ENCODE results near the gene PPDPF.
A peak's percentile ranks its signal among the peaks of the same experiment; 100 is the strongest.

PPDPF gene

GRCh38 chr20:63487781-63488241 lies 32.8 kb upstream of the PPDPF start:
- DNase-seq, result no peak

GRCh38 chr20:63488315-63489251 lies 32.0 kb upstream of the PPDPF start:
- no peak for DNase-seq

DNA sequence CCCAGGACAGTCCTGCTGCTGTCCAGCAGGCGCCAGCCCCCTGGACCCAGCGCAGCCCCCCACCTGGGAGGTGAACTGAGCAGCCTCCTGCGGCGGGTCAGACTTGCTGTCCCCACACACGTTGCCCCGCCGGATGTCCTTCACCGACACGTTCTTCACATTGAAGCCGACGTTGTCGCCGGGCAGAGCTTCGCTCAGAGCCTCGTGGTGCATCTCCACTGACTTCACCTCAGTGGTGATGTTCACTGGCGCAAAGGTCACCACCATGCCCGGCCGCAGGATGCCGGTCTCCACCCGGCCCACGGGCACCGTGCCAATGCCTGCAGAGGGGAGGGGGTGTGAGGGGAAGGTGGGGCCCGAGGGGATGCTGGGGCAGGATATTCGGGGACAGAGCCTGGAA lies 30.1 kb upstream of the PPDPF start:
- DNase-seq, result no peak

DNA sequence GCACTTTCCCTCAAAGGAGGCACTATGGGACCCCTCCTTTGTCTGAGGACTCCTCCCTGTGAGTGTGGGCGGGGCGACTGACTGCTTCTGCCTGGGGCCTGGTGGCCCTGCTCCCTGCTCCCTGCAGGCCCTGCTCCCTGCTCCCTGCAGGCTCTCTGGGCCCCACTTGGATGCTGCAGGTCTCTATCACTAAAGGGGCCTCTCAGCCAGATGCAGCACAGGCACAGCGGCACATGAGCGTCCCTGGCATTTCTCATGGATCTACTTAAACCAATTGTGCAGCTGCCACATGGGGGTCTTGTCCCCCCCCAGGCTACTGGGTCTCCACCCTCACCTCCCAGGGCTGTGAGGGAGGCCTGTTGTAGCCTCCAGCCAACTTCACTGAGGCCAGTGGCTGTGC lies 29.5 kb upstream of the PPDPF start:
- DNase-seq, result no peak

DNA sequence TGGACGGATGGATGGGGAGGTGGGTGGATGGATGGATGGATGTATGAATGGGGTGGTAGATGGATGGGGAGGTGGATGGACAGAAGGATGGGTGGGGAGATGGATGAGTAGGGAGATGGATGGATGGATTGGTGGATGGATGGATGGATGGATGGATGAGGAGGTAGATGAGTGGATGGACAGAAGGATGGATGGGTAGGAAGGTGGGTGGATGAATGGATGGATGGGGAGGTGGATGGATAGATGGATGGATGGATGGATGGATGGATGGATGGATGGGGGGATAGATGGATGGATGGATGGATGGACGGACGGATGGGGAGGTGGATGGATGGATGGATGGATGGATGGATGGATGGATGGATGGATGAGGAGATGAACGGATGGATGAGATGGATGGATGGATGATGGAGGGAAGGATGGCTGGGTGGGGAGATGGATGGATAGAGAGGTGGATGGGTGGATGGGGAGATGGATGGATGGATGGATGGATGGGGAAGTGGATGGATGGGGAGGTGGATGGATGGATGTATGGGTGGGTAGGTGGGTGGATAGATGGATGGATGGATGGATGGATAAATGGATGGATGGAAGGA lies 28.8 kb upstream of the PPDPF start:
- DNase-seq, result no peak

DNA sequence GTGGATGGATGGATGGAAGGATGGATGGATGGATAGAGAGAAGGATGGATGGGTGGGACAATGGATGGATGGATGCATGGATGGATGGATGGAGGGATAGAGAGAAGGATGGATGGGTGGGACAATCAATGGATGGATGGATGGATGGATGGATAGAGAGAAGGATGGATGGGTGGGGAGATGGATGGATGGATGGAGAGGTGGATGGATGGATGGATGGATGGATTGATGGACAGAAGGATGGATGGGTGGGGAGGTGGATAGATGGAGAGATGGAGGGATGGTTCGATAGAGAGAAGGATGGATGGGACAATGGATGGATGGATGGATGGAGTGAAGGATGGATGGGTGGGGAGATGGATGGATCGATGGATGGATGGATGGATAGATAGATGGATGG lies 28.0 kb upstream of the PPDPF start:
- no peak for DNase-seq

GRCh38 chr20:63492982-63493381 lies 27.6 kb upstream of the PPDPF start:
- DNase-seq, result no peak

GRCh38 chr20:63493563-63494020 lies 27.0 kb upstream of the PPDPF start:
- DNase-seq, result no peak

- DNase-seq, result no peak
These were observed 26.5 kb upstream of the PPDPF start for GRCh38 chr20:63494084-63494419.

DNA sequence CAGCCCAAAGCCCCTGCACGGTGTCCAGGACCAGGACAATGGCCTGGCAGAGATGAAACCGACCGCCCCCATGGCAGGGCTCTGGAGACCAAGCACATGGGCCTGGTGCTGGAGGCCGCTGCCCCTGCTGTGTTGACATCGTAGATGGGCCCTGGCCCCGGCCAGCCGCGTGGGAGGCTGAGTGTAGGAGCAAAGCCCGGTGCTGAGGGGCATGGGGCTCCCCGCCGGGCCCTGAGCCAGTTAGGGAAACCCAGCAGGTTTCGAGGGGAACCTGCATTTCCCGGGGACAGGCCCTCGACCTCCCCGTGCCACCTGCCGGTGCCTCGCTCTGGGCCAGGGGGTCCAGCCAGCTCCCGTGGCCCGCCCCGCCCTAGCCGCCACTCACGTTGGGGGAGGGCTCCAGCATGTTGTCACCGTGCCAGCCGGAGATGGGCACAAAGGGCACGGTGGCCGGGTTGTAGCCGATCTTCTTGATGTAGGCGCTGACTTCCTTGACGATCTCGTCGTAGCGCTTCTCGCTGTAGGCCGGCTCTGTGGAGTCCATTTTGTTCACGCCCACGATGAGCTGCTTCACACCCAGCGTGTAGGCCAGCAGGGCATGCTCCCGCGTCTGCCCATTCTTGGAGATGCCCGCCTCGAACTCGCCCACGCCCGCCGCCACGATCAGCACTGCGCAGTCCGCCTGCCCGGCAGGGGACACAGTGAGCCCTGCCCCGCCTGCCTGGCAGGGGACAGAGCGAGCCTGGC lies 26.0 kb upstream of the PPDPF start:
- DNase-seq, result no peak

GRCh38 chr20:63495167-63495720 lies 25.3 kb upstream of the PPDPF start:
- no peak for DNase-seq

DNA sequence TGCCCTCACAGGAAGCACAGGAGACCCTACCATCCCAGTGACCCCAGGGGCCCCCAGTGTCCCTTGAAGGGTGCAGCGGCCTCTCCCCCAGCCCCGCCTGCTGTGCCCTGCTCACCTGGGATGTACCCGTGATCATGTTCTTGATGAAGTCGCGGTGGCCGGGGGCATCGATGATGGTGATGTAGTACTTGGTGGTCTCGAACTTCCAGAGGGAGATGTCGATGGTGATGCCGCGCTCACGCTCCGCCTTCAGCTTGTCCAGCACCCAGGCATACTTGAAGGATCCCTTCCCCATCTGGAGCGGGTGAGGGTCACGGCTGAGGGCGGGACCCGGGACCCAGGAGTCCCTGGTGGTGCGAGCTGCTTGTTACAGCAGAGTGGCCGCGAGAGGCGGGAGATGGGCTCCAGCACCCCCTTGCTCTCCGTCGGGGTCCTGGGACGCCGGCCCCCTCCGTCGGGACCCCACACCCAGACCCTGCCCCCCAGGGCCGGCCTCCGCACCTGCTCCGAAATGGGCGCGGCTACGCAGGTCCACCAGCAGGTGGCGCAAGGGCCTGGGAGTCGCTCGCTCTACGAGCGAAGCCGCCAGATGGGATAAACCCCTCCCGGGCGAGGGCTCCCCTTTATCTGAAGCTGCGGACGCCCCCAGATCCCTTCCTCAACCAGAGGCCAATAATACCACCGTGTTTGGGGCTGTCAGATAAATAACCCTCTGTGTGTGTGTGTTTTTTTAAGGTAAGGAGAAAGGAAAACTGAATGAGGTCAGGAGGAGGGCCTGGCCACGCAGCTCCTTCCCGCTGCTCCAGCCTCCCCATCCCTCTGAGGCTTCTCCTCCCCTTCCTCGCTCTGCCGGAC lies 24.6 kb upstream of the PPDPF start:
- peak; percentile 52 to 71 (median 59) for DNase-seq

- DNase-seq, result no peak
These were observed 23.9 kb upstream of the PPDPF start for GRCh38 chr20:63496596-63497120.

DNA sequence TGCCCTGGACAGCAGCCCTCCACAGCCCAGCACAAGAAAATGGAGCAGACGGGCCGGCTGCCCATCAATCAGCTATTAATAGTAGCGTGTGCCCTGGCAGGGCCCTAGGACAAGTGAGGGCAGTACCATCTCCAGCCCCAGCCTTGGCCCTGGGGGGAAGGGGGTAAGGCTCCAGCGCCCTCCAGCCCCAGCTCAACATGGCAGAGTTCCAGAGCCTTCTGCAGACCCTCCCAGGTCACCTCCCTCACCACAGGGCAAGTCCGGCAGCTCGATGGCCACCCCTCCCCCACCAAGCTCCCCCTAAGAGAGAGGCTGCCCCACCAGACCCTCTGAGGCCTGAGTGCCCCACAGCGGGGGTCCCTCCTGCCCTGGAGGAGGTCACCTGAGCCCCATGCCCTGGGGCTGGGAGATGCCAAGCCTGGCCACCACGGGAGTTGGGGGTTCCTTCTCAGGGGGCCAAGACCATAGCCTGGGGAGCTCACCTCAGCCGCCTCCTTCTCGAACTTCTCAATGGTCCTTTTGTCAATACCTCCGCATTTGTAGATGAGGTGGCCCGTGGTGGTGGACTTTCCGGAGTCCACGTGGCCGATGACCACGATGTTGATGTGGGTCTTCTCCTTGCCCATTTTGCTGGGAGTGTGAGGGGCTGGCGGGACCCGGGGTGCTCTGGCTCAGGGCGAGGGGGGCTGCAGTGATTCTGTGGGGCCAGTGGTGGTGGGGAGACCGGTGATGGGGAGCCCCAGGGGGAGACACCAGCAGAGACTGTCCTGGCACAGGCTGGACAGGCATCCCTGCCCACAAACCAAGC lies 23.2 kb upstream of the PPDPF start:
- DNase-seq, result no peak

GRCh38 chr20:63497946-63498935 lies 22.3 kb upstream of the PPDPF start:
- peak in 2 of 3 experiments; percentile 66 to 71 for DNase-seq

GRCh38 chr20:63498960-63499337 lies 21.6 kb upstream of the PPDPF start, which contains the start of gene EEF1A2:
TSS of gene EEF1A2 (minus strand) at chr20:63499083. CDS start at chr20:63497763, 1,320 bp downstream.
- DNase-seq, result peak; percentile 62 to 86 (median 82)

DNA sequence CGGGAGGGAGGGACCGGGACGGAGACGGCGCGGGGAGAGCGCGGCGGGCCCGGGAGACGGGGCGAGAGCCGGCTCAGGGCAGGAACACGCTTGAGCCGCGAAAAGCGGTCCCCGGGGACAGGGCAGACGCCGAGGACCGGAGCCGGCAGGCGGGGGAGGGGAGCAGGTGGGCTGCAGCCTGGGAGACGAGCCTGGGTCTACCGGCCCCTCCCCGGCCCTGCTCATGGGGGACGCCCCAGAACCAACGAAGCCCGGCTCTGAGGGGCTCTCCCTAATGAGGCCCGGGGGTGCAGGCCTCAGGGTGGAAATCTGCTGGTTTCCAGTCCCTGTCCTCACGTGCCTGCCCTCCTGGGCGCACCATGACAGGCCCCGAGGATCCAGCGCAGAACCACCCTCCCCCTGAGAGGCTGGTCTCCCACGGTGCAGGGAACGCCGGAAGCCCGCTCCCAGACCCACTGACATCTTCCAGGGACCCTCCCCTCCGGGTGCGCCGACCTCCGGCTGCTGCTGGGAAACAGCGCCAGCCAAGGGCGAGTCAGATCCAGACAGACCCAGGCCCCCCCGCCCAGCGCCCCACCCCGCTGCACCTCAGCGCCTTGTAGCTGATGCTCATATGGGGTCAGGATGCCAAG lies 21.1 kb upstream of the PPDPF start:
- peak; percentile 62 to 86 (median 82) for DNase-seq

- peak in 2 of 3 experiments; percentile 65 to 67 for DNase-seq
These were observed 20.2 kb upstream of the PPDPF start for GRCh38 chr20:63500151-63500901.

Measured in NCI-H1417 (cell line).